ENCODE measurements around the gene TANGO2.

The TANGO2 gene

DNA sequence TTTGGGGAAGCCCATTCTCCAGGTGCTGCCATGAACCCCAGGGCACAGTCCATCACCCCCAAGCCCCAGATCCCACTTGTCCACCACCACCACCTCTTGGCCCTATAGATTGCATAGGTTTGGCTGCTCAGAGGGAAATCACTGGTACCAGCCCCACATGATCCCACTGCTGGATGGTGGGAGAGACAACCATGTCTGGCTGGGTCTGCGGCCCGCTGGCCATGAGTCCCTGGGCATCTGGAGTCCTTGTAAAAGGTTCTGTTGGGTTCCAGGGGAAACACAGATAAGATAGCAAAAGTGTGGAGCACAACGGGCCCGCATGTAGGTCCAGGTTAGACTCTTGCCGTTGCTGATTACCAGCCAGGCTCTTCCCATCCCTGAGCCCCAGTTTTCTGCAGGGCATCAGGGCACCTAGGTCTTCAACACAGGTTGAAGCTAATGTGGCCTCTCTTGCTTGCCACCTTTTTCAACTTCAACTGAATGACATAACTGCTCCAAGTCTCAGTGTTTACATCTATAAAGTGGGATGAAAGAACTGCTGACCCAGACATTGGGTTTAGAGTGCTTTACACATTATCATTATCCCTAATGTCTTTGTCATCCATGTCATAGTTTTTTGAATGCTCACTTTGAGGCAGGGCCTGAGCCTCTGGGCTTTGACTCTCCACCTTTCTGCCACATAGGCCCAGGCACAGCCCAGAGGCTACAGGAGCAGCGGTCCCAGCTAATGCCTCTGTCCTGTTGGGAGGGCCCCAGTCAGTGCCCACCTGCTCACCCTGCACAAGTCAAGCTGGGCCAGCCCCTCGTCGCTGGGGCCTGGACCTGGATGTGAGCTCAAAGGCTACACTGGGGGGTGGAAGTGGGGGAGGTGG is 1.0 kb upstream of the TANGO2 start:
- intact Hi-C loops (cut with micrococcal nuclease): no loop called here
- peaks cover 32% of the 10 kb centered on the region for H3K27me3 Mint-ChIP-seq
- peaks cover 42% of the 10 kb centered on the region for H3K36me3 Mint-ChIP-seq (ENCODE audit: low read depth)
- no peaks in the 10 kb centered on the region for H3K9me3 Mint-ChIP-seq
- H3K27ac Mint-ChIP-seq: peak overlapping the region; percentile 91
- peaks cover 51% of the 10 kb centered on the region for H3K4me1 Mint-ChIP-seq (ENCODE audit: low read depth)
- peak overlapping the region; percentile 89 for H3K4me3 Mint-ChIP-seq

DNA sequence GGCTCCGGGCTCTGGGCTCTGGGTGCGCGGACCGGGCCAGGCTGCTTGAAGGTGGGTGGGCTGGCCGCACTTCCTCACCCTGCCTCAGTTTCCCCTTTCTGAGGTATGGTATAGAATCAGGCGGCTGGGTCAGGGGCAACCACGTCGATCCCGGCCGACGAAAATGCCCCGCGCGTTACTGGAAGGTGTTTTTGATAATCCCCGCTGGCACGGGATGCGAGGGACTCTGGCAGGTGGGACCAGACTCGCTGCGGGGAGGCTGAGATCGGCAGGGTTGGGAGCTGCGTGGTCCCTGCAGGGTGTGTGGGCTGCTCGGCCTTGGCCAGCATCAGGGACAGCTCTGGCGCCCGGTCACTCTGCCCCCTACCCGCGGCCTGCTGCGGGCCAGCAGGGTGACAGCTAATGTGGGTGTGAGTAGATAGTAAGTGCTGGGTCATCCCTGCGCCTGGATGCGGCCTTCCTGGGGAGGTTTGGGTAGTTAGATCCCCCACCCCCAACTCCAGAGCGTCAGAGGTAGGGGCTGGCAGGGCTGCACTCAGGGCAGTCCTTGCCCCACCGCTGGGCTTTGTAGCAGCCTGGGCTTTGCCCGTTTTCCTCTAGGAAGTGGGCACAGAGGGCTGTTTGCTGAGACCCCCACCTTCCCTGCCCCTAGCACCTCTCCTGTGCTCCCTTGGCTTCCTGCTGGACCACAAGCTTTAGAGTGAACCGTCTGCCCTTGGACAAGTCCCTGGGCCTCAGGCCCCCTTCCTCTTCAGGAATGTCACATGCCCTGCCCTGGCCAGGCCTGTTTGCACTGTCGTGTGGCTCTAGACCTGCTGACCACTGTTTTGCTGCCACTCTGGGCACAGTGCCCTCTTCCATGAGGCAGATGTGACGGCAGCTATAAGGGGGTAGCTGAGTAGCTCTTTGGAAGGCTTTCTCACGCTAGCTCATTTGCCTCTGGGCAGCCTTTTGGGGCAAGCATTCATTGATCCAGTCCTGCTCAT is 579 bp downstream of the TANGO2 start:
- Mint-ChIP-seq H3K4me1 (ENCODE audit: low read depth) (peaks cover 67% of the 10 kb centered on the region), H3K36me3 (ENCODE audit: low read depth) (peaks cover 58% of the 10 kb centered on the region), H3K27me3 (peaks cover 25% of the 10 kb centered on the region), H3K27ac (peak overlapping the region; percentile 91), H3K9me3 (no peaks in the 10 kb centered on the region), H3K4me3 (peak overlapping the region; percentile 89)
- intact Hi-C loops (cut with micrococcal nuclease): no loop called here

DNA sequence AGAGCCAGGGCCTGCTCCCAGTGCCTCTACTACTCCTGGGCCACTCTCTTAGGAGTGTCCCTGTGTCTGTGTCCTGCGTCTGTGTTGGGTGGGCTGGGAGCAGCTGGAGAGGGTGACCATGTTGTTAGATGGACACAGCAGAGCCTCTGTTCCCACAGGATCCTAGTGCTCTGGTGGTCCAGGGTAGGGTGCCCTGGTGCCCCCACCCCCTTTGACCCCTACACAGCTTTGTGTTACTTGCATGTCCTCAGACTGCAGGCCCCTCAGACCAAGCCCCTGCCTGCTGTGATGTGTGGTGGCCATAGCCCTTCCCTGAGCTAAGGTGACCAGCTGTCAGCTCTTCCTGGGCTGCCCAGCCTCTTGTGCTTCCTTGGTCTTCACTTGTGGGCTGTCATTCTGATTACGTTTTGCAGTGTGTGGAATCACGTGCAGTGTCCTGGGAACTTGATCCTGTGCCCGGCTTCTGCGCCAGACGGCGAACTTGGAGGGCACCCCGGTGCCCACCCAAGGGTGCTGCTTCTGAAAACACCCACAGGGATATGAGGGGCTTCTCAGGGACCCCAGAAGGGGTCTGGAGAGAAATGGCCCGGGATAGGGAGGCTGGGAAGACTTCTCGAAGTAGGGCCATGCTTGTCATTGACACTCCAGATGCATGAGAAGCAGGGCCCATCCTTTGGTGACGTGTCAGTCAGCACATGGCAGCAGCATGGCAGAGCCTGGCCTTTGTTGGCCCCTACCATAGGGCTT is 1.5 kb downstream of the TANGO2 start:
- H3K9me3 Mint-ChIP-seq: no peaks in the 10 kb centered on the region
- peaks cover 62% of the 10 kb centered on the region for H3K36me3 Mint-ChIP-seq (ENCODE audit: low read depth)
- peak overlapping the region; percentile 89 for H3K4me3 Mint-ChIP-seq
- intact Hi-C loops (cut with micrococcal nuclease): no loop called here
- peaks cover 70% of the 10 kb centered on the region for H3K4me1 Mint-ChIP-seq (ENCODE audit: low read depth)
- peak overlapping the region; percentile 91 for H3K27ac Mint-ChIP-seq
- H3K27me3 Mint-ChIP-seq: peaks cover 19% of the 10 kb centered on the region

DNA sequence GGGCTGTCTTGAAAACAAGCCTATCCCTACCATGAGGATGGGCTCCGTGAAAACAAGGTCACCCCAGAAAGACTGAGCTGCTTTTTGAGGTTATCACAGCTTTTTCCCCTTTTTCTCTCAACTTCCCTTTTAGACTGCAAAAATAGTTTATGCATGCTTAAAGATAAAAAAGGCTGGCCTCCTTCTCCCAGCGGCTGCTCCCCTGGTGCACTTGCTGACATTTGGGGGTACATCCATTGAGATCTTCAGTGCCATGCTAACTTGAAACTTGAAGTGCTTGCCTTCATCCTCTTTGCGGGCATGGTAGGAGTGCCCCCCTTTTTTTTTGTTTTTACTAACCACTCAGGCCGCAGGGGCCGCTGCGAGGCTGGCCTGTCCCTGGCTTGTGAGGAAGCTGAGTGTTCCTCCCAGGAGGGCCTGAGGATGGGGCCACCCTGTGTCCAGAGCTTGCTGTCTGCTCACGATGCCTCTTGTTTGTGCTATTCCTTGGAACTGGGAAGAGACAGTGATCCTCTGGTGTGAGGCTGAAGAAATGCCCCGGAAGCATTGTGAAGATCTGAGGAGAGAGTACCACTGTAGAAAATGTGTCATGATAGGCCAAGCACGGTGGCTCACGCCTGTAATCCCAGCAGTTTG is 2.2 kb downstream of the TANGO2 start:
- H3K27ac Mint-ChIP-seq: peak overlapping the region; percentile 91
- intact Hi-C loops (cut with micrococcal nuclease): no loop called here

DNA sequence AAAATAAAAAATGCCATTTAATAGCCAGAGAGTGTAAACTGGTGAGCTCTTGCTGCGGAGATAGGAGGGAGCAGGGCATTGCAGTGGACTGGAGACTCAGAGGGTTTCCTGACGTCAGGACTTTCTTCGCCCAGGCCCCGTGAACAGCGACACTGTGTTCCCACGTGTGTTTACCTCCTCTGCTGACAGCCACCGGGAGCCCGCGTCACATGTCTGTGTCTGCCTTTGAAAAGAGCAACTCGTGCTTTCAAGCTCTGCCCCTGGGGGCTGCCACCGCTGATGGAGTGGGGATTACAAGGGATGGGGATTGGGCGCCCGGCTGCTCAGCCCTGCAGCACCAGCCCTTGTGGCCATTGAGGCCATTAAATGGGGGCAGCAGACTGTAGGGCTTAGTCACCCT is 3.3 kb downstream of the TANGO2 start:
- peaks cover 63% of the 10 kb centered on the region for H3K36me3 Mint-ChIP-seq (ENCODE audit: low read depth)

More for the DNA sequence above, 2.2 kb downstream of the TANGO2 start:
- H3K4me3 Mint-ChIP-seq: peak overlapping the region; percentile 89
- H3K27me3 Mint-ChIP-seq: peaks cover 12% of the 10 kb centered on the region
- peaks cover 64% of the 10 kb centered on the region for H3K4me1 Mint-ChIP-seq (ENCODE audit: low read depth)
- peaks cover 63% of the 10 kb centered on the region for H3K36me3 Mint-ChIP-seq (ENCODE audit: low read depth)
- no peaks in the 10 kb centered on the region for H3K9me3 Mint-ChIP-seq

DNA sequence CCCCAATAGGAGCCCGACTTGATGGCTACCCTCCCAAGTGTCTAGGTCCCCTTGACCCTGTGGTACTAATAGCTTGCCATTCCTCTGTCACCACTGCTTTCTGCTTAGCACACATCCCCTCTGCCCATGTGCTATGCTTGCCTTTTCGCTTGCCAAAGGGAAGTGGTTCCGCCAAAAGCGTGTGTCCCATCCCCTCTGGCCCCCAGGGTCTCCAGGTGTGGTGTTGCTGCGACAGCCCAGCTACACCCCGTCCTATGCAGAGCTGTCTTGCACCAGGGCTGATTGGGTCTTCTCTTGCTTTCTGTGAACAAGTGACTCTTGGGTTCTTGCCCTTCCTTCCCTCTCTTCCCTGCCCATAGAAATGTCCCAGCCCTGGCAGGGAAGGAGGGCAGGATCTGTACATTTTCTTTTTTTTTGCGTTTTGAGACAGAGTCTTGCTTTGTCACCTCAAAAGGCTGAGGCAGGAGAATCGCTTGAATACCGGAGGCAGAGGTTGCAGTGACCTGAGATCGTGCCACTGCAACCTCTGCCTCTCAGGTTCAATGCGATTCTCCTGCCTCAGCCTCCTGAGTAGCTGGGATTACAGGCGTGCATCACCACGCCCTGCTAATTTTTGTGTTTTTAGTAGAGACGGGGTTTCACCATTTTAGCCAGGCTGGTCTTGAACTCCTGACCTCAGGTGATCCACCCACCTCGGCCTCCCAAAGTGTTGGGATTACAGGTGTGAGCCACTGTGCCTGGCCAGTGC is 3.9 kb downstream of the TANGO2 start:
- H3K9me3 Mint-ChIP-seq: no peaks in the 10 kb centered on the region
- H3K27me3 Mint-ChIP-seq: no peaks in the 10 kb centered on the region
- no peak overlapping the region for H3K4me3 Mint-ChIP-seq
- H3K27ac Mint-ChIP-seq: no peak overlapping the region
- intact Hi-C loops (cut with micrococcal nuclease): no loop called here
- H3K36me3 Mint-ChIP-seq (ENCODE audit: low read depth): peaks cover 66% of the 10 kb centered on the region
- H3K4me1 Mint-ChIP-seq (ENCODE audit: low read depth): peaks cover 82% of the 10 kb centered on the region

More for the DNA sequence above, 3.3 kb downstream of the TANGO2 start:
- Mint-ChIP-seq H3K4me1 (ENCODE audit: low read depth) (peaks cover 76% of the 10 kb centered on the region), H3K9me3 (no peaks in the 10 kb centered on the region), H3K27me3 (peaks cover 2% of the 10 kb centered on the region), H3K4me3 (no peak overlapping the region), H3K27ac (no peak overlapping the region)
- intact Hi-C loops (cut with micrococcal nuclease): no loop called here

DNA sequence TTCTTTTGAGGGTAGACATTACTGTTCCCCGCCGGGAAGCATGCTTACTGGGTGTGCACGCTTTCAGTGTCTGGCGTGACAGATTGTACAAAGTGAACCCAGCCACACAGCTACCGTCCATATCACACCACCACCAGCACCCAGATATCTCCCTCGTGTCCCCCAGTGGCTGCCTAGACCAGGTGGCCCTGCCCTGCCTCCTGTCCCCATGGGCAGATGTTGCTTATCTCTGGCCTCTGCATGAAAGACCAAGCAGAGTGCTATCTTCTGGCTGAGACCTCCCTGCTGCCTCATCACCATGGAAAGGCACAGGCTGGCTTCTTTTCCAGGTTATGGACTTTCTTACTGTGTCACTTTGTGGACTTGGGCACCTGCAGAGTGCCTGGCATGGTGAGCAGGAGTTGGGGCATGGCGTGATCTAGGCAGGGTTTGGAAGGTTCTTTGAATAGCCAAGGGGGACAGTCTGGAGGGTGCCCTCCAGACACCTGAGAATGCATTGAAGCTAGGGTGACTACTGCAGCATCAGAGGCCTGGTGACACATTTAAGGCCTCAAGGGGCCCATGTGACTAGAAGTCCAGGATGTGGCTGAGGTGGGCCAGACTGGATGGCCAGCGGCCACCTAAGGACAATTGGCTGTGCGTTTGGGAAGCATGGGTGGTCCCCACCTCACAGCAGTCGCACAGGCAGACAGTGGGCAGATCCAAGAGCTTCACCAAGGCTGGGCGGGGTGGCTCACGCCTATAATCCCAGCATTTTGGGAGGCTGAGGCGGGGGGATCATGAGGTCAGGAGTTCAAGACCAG is 4.7 kb downstream of the TANGO2 start:
- no peak overlapping the region for H3K27ac Mint-ChIP-seq
- H3K36me3 Mint-ChIP-seq (ENCODE audit: low read depth): peaks cover 74% of the 10 kb centered on the region
- no peaks in the 10 kb centered on the region for H3K27me3 Mint-ChIP-seq
- intact Hi-C loops (cut with micrococcal nuclease): no loop called here
- H3K4me1 Mint-ChIP-seq (ENCODE audit: low read depth): peaks cover 77% of the 10 kb centered on the region
- H3K4me3 Mint-ChIP-seq: no peak overlapping the region
- no peaks in the 10 kb centered on the region for H3K9me3 Mint-ChIP-seq

DNA sequence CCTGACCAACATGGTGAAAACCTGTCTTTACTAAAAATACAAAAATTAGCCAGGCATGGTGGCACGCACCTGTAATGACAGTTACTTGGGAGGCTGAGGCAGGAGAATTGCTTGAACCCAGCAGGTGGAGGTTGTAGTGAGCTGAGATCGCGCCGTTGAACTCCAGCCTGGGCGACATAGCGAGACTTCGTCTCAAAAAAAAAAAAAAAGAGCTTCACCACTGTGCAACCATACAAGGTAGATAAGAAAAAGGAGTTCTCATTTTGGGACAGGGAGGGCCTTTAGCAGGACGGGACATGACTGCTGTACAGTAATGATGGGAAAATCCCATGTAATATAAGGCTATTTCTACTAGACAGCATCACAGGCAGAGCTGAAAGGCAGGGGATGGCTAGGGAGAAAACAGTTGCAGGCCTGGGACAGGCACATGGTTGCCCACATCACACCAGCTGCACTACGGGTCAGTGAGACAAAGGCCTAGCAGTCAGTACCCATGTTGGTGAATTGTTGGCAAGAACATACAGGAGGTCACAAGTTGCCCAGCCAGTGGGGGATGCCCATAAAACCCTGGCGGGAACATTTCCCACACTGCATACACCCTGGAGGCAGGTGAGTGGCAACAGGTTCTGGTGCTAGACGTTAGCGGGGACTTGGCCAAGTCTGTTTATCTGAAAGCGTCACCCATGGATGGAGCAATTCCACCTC is 5.4 kb downstream of the TANGO2 start:
- Mint-ChIP-seq H3K27me3 (no peaks in the 10 kb centered on the region), H3K4me3 (no peak overlapping the region), H3K4me1 (ENCODE audit: low read depth) (peaks cover 76% of the 10 kb centered on the region), H3K27ac (no peak overlapping the region), H3K9me3 (no peaks in the 10 kb centered on the region), H3K36me3 (ENCODE audit: low read depth) (peaks cover 77% of the 10 kb centered on the region)
- intact Hi-C loops (cut with micrococcal nuclease): no loop called here

DNA sequence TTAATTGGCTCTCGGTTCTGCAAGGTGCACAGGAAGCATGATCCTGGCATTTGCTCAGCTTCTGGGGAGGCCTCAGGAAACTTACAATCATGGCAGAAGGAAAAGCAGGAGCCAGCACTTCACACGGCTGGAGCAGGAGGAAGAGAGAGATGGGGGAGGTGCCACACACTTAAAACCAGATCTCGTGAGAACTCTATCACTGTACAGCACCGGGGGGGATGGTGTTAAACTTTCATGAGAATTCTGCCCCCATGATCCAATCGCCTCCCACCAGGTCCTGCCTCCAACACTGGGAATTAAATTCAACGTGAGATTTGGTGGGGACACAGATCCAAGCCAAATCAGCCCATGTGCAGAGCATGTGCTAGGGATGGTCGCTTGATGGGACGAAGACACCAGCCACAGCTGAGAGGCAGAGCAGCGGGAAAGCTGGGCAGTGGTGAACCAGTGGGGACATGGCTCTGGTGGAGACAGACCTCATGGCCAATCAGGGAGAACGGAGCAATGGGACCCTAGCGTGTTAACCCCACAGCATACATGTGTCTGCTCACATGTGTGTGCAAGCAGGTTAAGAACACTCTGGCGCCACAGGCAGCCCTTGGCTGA is 6.2 kb downstream of the TANGO2 start:
- no peaks in the 10 kb centered on the region for H3K27me3 Mint-ChIP-seq
- H3K36me3 Mint-ChIP-seq (ENCODE audit: low read depth): peaks cover 77% of the 10 kb centered on the region
- intact Hi-C loops (cut with micrococcal nuclease): no loop called here
- no peaks in the 10 kb centered on the region for H3K9me3 Mint-ChIP-seq
- H3K4me3 Mint-ChIP-seq: no peak overlapping the region
- H3K4me1 Mint-ChIP-seq (ENCODE audit: low read depth): peaks cover 76% of the 10 kb centered on the region
- H3K27ac Mint-ChIP-seq: no peak overlapping the region

DNA sequence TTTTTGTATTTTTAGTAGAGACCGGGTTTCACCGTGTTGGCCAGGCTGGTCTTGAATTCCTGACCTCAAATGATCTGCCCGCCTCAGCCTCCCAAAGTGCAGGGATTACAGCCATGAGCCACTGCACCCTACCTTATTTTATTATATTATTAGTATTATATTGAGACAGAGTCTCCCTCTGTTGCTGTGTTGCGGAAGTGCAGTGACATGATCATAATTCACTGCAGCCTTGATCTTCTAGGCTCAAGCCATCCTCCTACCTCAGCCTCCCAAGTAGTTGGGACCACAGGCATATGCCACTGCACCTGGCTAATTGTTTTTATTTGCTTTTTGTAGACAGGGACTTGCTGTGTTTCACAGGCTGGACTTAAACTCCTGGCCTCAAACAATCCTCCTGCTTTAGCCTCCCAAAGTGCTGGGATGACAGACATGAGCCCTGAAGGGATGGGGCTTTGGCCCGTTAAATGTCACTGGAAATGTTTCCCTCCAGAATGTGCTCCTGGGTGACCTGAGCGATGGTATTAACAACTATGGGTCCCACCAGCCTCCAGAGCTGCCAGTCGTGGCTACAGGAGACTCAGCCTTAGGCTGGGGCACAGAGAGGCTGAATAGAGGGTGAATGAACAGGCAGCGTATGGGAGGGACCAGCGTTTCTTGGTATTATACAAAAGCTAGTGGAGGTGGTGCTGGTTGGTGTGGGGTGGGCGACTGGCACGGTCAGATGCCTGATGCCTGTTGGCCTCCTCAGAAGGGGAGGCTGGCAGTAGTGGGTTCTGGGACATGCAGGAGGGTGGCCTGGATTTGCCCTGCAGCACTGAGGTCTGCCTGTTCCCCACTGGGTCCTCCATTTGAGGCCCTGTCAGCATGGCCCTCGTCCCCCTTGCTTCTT is 7.3 kb downstream of the TANGO2 start:
- Mint-ChIP-seq H3K4me3 (no peak overlapping the region), H3K9me3 (no peaks in the 10 kb centered on the region), H3K27ac (no peak overlapping the region), H3K4me1 (ENCODE audit: low read depth) (peaks cover 70% of the 10 kb centered on the region), H3K36me3 (ENCODE audit: low read depth) (peaks cover 79% of the 10 kb centered on the region), H3K27me3 (no peaks in the 10 kb centered on the region)
- intact Hi-C loops (cut with micrococcal nuclease): no loop called here
